Middle frontal gyrus (tissue), 1 donor: Measurements from ENCODE around the gene WSCD1.

Source experiments
- DNase-seq: peaks from one replicate; pipeline ENCODE4 v3.0.0-alpha.2; 2015; ENCODE audit warnings: low spot score; ENCODE audit errors: extremely low spot score

Gene WSCD1

GRCh38 chr17:6159541-6160231 lies 89.5 kb downstream of the WSCD1 start:
- DNase-seq, result no peak

DNA sequence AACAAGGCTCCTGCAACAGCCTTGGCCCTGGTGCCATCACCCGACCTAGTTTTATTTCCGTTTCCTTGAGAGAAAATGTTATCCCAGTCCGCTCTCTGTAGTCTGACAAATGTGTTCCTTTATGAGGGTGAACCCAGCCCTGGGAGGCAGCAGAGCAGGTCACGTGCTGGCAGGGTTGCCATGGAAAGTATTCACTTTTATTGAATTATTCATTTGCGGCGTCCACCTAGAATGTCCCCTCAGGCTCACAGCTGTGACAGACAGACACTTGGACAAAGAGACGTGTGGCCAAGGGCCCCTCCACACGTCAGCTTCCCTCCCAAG lies 90.0 kb downstream of the WSCD1 start:
- DNase-seq, result no peak

DNA sequence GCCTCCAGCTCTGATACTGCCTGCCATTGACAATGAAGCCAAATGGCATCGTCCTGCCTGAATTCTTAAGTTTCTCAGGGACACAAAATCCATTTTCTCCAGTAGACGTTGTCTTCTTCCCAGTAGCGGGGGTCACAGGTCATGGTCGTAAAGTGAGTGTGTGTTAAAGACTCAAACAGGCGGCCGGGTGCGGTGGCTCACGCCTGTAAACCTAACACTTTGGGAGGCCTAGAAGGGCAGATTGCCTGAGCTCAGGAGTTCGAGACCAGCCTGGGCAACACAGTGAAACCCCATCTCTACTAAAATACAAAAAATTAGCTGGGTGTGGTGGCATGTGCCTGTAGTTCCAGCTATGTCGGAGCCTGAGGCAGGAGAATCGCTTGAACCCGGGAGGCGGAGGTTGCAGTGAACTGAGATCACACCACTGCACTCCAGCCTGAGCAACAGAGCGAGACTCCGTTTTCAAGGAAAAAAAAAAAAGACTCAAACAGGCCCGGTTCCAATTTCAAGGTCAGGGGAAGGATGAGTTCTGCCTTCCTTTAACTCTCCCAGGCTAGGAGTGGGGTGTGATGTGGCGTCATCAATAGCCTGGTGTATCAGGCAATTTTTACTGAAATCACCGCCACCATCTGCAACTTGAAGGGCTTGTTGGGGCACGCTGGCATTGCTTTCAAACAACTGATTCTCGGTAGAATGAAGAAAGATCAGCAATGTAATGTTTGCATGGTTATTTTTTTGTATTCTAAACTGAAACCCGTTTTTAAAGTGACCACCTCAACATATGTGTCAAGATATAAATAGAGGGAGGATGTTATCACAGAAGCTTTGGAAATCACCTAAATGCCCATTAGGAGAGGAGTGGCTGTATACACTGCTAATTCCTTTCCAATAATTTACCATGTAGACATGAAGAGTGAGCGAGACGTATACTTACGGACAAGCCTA lies 91.0 kb downstream of the WSCD1 start:
- no peak for DNase-seq

DNA sequence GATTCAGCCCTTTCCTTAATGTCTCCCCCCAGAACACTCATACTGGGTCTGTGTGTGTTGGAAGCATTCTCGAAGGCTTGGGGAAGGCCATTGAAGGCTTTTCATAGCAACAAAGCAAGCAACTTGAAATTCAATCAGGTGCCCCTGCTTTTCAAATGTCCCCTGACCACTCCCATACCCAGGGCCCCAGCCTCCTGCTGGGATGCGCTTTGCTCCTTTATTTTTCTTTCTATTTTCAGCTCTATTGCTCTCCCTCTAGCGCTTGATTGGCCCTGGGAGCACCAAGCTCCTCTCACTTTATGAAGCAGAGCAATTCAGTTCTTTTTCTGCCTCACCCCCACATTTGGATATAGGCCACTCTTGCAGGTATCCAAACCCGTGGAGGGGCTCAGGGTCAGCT lies 92.0 kb downstream of the WSCD1 start:
- DNase-seq, result no peak

DNA sequence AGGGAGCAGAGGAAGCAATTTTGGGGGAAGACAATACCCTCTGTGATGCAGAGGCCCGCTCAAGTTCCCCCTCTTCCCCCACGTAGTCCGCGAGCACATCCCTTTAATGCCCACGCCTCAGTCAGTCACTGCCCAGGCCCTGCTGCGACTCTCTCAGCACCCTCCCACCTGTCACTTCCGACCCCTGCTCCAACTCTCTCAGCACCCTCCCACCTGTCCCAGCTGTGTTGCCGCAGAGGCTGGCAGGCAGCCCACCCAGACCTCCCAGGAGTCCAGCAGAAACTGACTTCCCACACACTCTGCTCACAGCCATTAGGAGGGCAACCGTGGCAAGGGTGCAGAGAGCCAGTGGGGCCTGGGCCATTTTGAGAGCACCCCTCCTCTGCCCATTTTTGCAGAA lies 92.7 kb downstream of the WSCD1 start:
- no peak for DNase-seq

DNA sequence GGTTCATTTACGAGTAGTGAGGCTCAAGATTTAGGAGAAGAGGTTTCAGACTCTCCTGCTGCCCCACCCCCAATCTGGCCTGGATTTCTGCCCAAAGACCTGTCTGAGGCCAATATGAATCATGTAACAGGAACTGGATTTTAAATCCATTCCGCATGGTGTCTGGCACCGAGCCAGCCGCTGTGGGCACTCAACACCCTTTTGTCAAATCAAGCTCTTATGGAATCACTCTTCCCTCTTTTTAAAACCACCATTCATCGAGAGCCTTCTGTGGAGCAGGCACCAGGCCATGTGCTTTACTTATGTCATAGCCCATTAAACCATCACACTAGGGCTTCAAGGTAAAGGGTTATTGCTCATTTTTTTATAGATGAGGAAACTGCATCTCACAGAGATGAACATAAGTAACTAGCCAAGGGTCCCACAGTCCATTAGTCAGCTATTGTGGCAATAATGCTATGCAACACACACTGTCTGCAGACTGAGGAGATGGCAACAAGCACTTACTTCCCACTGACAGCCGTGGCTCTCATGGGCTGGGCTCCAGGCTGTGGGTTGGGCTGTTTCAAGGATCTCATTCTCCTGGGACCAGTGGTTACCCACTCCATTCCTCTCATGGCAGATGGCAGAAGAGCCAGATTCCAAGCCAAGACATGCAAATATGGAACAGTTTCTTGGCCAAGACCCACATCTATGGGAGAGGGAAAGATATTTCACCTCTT lies 93.6 kb downstream of the WSCD1 start:
- peak; percentile 11 for DNase-seq

DNA sequence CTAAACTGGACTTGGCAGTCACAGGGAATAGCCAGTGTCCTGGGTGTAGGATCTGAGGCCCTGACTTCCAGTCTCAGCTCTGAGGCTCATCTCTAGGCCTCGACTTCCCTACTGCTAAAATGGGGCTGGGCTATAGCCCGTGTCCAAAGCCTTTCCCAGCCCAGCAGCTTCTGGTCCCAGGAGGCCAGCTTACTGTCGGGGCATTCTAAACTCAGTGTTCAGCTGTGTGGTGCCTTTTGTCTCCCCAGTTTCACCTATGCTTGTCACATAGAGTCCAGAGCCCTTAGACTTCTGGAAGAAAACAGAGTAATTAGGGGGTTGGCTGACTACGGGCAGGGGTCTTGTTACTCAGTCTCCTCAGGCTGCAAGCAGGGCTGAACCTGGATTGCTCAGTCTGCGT lies 94.8 kb downstream of the WSCD1 start:
- DNase-seq, result no peak

DNA sequence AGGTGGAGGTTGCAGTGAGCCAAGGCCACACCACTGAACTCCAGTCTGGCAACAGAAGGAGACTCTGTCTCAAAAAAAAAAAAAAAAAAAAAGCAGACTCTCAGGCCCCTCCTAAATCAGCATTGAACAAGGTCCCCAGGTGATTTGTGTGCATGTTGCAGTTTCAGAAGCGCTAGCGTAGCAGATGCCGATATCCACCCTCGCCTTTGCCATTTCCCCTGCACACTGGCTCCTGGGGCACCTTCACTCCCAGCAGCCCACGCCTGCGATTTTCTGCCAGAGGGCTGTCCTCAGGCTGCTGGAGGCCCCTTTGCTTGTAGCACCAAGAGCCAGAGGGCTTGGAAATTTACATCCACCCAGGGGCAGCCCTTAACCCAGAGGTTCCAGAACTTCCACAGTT lies 95.6 kb downstream of the WSCD1 start:
- no peak for DNase-seq

DNA sequence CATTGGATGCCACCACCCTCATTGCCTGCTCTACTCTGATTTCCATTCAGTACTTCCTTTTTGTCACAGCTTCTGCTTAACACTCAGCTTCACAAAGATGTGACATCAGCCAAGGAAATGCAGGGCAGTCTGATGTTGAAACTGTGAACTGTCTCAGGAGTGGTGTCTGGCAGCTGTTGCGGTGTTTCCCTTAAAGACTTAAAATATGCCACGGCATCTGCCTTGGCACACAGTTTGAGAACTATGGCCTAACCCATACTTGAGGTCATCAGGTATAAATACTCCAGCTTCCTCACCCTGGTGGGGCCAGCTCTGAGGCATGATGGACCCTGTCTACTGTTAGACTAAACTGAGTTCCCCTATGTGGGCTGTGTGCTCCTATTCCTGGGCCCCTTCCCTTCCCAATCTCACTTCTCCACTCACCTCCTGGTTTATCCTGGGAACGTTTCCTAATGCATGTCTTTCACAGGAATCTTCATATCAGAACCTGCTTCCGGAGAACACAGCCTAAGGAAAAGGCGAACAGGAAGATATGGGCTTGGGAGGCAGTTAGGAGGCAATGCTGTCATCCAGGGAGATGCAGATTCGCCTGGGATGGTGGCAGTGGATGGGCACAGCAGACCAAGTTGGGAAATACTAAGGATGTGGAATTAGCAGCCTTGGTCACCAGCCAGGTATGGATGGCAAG lies 96.5 kb downstream of the WSCD1 start:
- DNase-seq, result no peak

GRCh38 chr17:6168296-6168695 lies 98.1 kb downstream of the WSCD1 start:
- DNase-seq, result no peak

GRCh38 chr17:6170349-6170748 lies 100.2 kb downstream of the WSCD1 start:
- DNase-seq, result no peak

- no peak for DNase-seq
These were observed 102.6 kb downstream of the WSCD1 start for GRCh38 chr17:6172642-6173330.

GRCh38 chr17:6173653-6174052 lies 103.5 kb downstream of the WSCD1 start:
- DNase-seq, result no peak
